Measurements from ENCODE around the gene DUOX1.

DNA sequence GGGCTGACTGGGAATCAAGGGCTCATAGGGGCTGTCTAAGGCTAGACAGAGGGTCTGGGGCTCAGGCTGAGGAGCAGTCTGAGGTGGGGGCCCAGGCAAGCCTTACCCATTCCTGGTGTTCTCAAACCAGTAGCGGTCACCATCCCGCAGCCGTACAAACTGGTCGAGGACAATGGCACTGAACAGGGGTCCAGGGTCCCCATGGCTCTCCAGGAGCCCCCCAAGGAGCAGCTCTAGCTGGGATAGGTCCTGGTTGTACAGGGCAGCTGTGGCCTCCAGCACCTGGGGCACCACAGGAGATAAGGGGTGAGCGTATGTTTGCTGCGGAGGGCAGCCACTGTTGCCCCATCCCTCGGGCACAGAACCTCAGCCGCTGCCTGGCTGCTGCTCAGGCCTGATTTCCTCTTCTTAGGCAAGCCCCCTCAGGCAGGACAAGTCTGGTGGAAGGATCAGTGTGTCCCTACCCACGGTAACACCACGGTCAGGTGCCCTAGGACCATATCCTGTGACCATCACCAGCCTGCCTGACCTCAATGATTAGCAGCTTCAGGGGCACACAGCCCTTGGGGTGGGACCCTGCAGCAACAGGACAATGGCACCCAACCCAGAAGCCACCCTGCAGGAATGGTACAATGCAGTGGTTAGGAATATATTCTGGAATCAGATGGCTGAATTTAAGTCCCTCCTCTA lies 21.7 kb upstream of the DUOX1 start:
- TF ChIP-seq EZH2 (IDR thresholded peaks at IDR 0.05), result no peak
- TF ChIP-seq POLR2AphosphoS5 (IDR thresholded peaks at IDR 0.05; ENCODE audit: borderline replicate concordance, low read depth, low read length), result no peak
